ENCODE data around the gene CBLB.
A peak's percentile ranks its signal among the peaks of the same experiment; 100 is the strongest.
"Not testable (repeated sequence)": the region's sequence is repeated elsewhere in the genome, so short reads cannot be mapped to it uniquely, and the experiment has no call there.

CBLB gene

DNA sequence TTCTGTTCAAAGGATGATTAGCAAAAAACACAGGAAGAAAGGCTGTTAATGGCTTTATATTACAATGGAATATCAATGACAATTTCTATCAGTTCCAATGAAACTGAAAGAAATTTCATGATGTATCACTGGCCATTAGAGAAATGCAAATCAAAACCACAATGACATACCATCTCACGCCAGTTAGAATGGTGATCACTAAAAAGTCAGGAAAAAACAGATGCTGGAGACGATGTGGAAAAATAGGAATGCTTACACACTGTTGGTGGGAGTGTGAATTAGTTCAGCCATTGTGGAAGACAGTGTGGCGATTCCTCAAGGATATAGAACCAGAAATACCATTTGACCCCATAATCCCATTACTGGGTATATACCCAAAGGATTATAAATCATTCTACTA is 53.5 kb downstream of the CBLB start:
- DNase-seq: not testable (repeated sequence)

DNA sequence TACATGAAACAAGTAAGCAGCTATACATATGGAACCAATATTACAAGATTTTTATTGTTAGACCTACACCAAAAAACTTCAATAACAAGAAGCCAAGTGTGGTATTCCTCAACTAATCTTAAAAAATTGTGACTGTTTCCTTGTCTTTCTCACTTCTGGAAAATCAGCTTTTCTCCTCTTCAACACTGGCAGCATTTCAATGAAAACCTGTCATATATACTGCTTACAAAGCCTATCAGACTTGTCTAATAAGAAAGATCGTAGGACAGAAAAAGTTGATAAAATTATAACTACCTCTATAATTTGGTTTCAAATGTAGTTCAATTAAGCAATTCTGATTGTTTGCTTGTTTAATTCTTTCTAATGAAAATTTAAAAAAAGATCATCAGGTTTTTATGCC is 55.1 kb downstream of the CBLB start:
- no peak for DNase-seq

DNA sequence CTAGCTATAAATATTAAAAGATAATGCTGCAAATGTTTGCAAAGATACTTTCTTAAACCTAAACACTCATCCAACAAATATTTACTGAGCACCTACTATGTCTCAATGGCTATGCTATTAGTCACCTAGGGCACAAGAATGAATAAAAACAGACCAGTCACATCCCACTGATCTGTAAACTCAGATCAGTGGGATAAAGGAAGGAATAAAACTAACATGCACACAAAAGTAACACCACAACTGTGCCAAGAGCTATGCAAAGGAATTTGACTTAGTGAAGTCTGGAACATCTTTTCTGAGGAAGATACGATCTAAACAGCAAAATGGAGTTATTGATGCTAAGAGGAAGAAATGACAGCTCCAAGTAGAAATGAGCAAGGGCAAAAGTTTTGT is 56.6 kb downstream of the CBLB start:
- DNase-seq: no peak

DNA sequence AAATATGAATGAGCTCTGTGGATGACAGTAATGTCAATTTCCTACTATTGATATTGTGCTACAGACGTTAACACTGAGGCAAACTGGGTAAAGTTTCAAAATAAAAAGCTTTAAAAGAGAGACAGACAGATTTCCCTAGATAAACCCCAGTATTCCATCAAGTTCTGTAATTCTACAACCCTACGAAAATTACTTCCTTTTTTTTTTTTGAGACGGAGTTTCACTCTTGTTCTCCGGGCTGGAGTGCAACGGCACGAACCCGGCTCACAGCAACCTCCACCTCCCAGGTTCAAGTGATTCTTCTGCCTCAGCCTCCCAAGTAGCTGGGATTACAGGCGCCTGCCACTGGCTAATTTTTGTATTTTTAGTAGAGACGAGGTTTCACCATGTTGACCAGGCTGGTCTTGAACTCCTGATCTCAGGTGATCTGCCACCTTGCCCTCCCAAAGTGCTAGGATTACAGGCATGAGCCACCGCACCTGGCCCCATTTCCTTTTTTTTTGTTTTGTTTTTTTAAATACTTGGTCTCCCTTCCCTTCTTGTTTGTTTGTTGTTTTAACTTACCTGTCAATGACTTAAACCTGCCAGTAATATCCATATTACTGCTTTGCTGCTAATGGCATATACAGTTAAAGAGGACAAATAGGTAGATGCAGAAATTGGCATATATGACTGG is 57.2 kb downstream of the CBLB start:
- DNase-seq: no peak

DNA sequence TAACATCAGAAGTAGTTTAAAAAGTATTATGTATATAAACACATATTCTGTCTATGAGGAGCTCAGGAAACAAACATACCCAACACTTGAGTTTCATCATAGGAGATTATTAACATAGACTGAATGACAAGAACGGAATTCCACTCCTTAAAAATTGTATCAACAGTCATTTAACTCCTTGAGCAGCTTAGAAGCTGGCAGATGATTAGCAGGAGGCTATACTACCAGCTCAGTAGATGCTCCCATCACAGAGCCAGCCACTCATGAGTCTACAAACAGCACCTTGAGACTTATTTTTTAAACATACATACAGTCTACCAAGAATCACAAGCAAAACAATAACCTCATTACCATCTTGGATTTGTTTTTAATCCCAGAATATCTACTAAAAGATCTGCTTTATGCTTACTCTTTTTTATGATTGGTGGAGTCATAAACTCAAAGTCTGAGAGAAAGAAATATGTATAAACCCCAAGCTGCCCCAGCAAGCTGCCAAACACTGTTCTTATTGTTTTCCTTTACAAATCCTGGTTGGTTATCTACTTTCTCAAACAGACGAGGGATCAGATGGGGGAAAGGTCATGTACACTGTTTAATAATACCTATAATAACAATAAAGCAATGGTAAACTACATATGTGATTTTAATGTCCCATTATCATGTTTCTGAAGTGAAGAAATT is 59.5 kb downstream of the CBLB start:
- DNase-seq: no peak

DNA sequence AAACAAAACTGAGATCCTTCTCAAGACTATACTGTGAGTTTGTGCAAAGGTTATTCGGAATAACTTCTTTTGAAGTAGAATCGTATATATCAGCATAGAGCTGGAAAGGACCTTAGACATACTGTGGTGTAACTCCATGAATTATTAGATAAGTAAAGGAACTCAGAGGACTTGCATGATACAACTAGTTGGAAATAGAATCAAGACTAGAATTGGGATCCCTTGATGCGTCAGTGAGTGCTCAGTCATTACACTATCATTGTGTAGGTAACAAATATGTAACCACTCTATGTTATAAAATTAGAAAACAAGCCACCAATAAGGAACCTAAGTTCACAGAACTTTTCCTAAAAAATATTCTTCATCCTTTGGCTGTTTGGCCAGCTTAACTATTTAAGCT is 61.1 kb downstream of the CBLB start:
- DNase-seq: no peak

DNA sequence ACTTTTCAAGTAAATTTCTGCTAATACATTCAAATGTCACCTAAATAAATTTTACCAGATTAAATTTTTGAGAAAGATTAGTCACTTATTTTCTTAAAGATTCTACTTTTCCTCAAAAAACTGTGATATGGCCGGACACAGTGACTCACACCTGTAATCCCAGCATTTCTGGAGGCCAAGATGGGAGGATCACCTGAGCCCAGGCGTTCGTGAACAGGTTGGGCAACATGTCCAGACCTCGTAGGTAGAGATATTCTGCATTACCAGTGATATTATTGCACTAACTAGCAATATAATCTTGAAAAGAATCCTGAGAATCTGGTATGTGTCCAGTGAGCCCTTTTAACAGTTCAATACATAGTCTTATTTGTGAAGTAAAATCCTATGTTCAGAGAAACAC is 61.7 kb downstream of the CBLB start:
- DNase-seq: no peak

DNA sequence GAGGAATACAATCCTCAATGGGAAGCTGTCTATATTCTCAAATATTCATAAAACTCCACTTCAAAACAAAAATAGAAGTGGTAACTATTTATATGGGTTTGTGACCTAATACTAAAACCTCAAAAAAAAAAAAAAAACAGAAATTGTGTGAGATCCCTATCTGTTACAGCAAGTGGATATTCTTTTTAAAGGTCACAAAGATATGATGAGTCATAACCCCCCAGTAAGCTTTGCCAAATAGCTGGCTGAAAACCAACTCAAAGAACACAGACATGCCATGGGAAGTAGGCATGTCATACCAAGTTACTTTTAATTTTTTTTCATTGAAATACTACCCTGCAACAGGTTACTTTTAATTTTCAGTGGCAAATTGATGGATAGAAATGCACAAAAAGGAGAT is 62.5 kb downstream of the CBLB start:
- DNase-seq: peak; percentile 15

DNA sequence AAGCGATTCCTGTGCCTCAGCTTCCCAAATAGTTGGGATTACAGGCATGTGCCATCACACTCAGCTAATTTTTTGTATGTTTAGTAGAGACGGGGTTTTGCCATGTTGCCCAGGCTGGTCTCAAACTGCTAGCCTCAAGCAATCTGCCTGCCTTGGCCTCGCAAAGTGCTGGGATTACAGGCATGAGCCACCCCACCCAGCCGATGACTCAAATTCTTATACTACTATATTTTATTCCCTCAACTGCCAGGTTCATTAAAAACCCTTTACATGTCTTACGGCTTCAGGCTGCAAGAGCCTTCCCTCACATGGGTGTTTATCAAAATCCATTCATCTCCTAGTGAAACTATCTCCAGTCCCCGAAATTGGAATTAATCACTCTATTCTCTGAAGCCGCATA is 63.4 kb downstream of the CBLB start:
- no peak for DNase-seq

DNA sequence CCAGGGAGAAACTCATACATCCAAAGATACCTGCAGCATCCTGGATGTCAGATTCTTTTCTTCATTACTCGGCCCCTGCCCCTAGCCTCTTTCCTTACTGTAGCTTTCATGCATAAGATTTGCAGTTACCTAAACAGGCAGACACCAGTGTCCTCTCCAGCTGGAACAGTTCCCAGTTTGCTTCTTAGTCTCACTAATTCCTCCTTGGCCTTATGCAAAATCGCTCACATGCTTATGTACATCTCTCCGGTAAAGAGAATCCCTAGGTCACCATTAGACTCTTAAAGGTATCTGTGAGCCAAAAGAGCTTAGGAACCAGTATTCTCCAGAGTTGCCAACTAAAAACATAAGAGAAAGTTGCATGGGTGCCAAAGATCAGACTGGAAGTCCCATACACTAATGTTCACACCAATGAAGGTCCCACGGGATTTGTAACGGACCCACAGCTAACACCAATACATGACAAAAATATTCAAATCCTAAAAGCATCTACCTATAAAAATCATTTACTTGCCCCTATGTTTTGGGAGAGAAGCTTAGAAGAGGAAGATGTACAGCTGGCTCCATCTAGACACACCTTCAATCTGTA is 66.6 kb downstream of the CBLB start:
- peak; percentile 40 for DNase-seq

DNA sequence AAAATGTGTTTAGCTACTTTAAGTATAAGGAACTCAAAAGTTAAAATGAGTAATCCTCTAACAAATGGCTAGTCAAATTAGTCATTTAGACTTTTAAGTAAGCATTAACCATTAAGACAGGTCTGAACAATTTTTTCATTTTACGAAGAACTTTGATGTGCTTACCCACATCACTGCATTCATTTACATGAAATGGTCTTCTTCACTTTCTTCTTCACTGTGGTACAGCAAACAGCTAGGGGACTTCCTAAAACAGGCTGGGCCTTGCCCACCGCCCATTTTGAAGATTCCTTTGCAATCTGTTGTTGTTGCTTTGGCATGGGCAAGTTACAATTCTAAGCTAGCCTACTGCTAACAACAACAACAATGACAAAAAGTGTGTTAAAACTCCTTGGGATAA is 67.4 kb downstream of the CBLB start:
- no peak for DNase-seq

DNA sequence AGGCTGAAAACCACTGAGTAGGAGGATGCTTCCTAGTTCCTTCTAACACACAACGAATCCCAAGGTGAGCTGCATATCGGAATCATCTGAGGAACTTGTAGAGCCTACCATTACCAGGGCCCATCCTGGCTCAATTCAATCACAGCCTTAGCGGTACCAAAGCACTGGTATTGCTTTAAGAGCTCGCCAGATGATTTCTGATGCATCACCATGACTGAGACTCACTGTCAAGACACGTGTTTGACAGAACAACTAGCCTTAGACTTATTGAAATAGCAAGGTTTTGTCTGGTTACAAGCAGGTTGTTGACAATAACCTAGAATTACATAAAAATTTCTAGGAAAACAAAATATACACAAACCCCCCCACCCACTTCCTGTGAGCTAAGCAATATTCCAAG is 68.5 kb downstream of the CBLB start:
- DNase-seq: no peak

DNA sequence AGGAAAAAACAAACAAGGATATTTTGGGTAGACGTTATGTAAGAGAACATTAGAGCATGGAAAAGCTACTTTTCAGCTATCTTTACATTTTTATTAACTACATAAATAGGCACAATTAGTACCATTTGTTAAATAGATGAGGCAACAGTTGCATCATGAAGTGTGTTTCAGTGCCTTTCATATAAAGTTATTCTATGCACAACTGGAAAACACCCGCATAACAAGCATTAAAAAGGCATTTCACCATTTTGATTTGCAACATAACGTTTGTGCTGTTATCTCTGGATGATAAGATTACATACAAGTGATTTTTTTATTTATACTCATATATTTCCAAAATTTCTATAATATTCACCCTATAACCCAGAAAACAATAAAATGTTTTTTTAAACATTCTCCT is 69.5 kb downstream of the CBLB start:
- no peak for DNase-seq

DNA sequence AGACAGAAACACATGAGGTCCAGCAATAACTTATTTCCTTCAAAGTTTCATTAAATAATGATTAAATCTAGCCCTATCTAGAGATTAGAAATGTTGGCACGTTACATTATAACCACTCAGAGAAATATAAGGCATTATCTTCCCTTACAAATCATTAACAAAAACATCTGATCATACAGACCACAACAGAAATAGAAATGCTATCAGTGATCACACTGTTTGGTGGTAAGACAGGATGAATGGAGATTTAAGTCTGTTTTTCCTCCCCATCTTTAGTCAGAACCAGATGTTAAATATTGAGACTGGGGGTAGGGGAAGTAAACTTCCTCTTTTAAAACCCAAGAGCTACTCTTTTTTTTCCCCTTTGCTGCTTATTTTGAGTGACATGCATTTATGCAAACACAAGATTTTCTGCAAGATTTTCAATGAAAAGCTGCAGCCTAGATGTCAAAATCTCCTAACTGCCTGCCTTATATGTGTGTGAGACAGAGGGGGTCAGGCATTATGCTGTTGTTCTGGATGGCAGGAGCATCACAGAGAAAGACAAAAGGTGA is 70.4 kb downstream of the CBLB start:
- no peak for DNase-seq

DNA sequence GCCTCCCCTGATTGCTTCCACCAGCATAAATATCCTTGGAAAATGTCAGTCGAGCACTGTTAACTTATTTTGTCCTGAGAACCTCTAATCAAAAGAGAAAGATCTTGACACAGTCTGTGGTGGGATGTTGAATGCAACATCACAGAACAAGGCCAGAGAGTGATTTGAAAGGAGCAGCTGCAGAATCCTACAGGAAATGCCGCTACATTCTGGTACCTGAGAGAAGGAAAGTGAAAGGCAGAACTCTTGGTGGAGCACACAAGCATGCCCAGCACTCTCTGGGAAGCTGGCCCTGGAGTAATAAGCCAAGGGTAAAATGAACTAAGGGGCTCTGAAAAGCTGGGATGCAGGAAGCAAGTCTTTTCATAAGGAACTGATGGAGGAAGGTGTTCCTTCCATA is 75.8 kb downstream of the CBLB start:
- no peak for DNase-seq

DNA sequence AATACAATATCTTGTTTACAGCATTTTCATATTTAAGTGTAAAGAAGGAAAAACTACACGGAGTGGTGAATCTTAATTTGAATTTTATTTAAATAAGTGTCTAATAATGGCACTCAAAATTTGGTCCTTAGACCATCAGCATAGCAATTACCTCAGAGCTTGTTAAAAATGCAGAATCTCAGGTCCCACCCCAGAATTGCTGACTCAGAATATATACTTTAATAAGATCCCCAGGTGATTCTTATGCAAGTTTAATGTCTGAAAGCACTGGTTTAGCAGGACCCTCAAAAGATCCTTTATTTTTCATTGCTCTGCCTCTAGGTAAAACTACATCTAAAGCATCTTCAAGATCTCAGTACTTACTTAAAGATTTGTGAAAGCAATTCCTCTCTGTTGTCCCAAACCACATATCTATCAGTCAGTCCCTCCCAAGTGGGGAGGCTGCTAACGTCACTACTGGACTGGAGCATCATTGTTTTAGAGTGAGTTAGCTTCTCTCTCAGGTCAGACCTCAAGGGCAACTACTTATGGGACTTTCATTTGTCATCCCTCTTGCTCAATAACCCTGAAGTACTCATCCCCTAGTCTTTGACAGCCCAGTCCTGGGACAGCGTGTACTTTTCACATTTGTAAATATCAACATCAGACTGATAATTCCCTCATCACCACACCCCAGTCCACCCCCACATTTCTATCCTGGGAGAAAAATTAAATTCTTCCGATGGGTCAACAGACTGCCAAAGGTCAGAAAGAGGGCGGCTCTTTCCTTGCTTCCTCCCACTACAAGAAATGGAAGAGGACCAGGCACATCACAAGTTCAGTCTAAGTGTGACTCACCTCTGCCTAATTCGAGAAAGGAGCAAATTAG is 76.7 kb downstream of the CBLB start:
- DNase-seq: no peak

DNA sequence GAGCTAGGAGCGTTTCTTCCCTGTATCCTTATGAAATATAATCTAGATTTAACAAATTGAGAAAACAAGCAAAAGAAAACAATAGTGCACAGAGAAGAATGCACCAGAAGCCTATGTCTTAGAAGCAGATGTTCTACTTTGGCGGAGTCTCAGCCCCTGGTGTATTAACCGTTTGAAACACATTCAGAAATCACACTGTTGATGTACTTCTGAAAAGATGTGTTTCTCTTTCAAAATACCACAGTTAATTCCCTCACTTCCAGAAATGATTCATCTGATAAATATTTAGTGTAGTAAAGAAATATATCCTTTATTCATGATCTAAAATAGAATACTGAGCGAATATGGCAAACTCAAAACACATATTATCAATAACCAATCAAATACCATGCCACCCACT is 77.7 kb downstream of the CBLB start:
- DNase-seq: no peak

DNA sequence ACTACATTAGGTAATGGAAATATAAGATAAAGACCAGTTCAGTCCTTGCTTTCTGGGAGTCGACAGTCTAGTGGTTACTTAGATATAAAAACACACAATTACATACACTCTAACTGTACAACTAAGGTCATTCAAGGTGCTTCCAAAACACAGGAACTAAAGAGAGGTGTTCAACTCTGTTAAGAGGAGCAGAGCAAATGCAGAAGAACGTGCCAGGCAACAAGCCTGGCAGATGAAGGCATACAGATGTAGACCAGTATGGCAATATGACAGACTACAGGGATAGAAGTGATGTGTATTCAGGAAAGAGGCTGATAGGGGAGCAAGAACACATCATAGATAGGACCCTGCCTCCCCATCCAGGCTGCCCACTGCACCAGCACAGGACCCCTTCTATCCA is 78.3 kb downstream of the CBLB start:
- no peak for DNase-seq

DNA sequence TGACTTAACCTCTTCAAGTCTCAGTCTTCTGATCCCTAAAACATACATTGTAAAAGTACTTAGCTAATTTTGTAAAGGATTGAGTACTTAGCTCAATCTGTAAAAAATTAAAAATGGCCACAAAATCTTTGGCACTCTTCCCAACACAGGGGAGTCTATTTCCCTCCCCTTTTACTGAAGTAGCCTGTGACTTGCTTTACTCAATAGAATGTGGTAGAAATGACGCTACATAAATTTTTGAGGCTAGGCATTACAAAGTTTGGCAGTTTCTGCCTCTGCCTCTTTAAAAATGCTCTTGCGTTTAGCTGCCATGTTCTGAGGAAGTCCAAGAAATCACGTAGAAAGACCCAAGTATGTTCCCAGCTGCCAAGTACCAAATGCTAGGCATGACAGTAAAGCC is 80.2 kb downstream of the CBLB start:
- DNase-seq: no peak

DNA sequence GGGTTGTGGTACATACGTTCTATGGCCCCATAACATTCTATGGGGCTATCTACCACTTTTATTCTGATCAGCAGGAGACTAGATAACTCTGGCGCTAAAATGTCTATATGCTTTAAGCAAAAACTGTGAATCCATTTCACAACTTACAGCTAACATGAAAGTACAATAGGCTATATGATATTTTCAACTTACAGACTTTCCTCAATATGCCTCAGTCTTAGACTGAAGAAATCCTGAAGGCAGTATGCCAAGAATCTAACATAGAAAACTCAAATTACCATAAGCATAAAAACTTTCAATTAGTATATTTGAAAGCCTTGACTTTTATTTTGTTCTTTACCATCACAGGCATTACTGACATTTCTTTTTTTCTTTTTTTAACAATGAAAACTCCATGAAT is 81.4 kb downstream of the CBLB start:
- DNase-seq: no peak

DNA sequence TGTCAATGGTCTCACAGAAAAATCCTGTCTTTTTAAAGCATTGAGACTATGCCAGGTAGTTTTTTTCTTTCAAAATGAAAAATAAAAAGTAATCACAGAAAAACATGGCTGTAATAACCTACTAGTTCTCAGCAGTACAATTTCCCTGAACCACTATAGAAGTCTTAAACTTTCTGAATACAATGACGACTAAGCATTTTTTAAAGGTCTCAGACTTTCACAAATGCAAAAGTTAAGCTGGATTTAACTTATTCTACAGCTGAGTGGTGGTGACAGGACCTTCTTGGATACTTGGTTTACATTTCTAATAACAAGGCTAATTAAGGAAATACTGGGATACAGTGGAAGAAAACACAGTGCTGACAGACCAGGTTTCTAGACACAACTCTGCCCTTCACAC is 81.8 kb downstream of the CBLB start:
- DNase-seq: no peak

DNA sequence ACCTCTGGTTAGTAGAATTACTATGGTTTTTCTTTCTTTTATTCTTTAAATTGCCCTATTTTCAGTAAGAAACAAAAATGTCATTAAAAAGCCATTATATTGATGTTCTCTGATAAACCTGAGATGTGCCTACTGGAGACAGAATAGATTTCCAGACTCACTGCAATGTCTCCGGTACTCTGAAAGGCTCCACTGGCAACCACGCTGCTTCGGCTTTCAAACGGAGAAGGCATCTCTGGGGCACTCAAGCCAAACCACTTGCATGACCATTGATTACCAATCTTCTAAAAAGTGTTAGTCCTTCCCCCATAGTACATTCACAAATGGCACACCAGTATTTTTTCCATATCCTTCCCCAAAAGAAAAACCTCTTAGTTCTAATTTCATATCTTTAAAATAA is 82.6 kb downstream of the CBLB start:
- DNase-seq: no peak

DNA sequence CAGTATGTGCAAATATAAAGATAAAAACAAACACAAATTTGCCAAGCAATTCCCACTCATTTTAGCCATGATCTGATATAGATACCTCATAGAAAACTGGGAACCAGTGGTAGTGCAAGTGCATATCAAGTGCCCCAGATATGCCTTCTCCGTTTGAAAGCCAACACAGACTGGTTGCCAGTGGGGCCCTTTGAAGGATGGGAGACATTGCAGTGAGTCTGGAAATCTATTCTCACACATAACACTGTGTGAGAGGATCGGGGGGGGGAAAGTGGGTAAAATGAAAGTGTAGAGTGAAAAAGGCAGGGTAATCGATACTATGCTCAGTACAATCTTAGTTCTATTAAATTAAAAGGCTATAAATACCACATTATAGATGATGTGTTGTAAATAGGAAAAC is 83.0 kb downstream of the CBLB start:
- DNase-seq: no peak

DNA sequence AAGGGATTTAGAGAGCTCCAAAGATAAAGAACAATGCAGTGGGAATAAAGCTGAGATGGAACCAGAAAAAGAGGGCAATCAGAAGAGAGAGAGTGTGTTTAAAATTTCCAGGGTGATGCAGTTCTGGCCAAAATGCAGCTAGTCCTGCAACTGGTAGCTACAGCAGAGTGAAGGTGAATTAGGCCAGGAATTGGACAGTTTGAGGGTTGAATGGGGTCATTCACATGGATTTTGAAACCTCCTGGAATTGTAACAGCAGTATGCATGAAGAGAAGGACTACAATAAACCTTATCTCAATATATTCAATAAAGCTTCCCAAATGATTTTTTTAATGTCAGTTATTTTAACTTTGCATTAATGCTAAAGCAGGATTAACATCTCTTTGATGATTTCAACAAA is 85.2 kb downstream of the CBLB start:
- DNase-seq: no peak

Measured in NCI-H446 treated with DMSO at 0.1 percent for 48 hours (cell line).